Mucosa of descending colon (tissue), 3 donors: ENCODE results near the gene ZNF689. TPM values are rescaled to one million over a fixed set of nuclear protein-coding genes. Genes with fewer than 3 reads are reported as not detected.

Experiments used
- ATAC-seq: fragments of 200-7000 bp; cut with Tn5 transposase; one replicate; pipeline ENCODE4 v1.9.1; 2020; ENCODE audit warnings: mild to moderate bottlenecking, moderate library complexity
- DNase-seq, 3 donors: peaks; one replicate each; pipeline ENCODE4 v3.0.0-alpha.2; 2020
- H3K36me3 ChIP-seq: fragments of 200-600 bp; one replicate; pipeline ENCODE4 v1.8.0; 2021; ENCODE audit warnings: low read depth, mild to moderate bottlenecking
- H3K4me1 ChIP-seq: fragments of 200-600 bp; one replicate; pipeline ENCODE4 v1.8.0; 2021; ENCODE audit warnings: low read depth, mild to moderate bottlenecking
- H3K4me3 ChIP-seq: fragments of 200-600 bp; one replicate; pipeline ENCODE4 v1.8.0; 2021; ENCODE audit warnings: mild to moderate bottlenecking
- H3K9me3 ChIP-seq: fragments of 200-600 bp; one replicate; pipeline ENCODE4 v1.8.0; 2021; ENCODE audit warnings: mild to moderate bottlenecking
- CTCF ChIP-seq: fragments of 200-600 bp; IDR thresholded peaks from one replicate; pipeline ENCODE4 v1.8.0; 2022; ENCODE audit warnings: antibody characterized with exemption, mild to moderate bottlenecking
- intact Hi-C, 2 donors: fragments of 100-400 bp; cut with DNase I in 1 of 2; cut with micrococcal nuclease in 1 of 2; formaldehyde crosslinking; loops; one replicate each; pipeline versions ENCODE4 v1.11.0 to v1.11.1; 2022; cut with DNase I, micrococcal nuclease
- total RNA-seq, 3 donors: library from RNA; stranded (reverse); fragmentation: NEBNext Ultra II Directional in 2 of 3; extraction: Animal tissue kit (Norgen Biotek cat#: 25700) in 2 of 3; gene quantifications; one replicate each; pipeline versions ENCODE4 v1.2.1 to v1.2.4, GENCODE V29; 2021 to 2023
- donor health status: DM: no; HTN: no; CAD: no; lungs with moderate emphysema.
- donor health status: DM: no; HTN: no; CAD: no.
- donor health status: DM: no; HTN: yes; CAD: no.

Gene ZNF689
- total RNA-seq, 3 donors from 2014 or later, result 7.6 to 10.7 (median 10.5) TPM

DNA sequence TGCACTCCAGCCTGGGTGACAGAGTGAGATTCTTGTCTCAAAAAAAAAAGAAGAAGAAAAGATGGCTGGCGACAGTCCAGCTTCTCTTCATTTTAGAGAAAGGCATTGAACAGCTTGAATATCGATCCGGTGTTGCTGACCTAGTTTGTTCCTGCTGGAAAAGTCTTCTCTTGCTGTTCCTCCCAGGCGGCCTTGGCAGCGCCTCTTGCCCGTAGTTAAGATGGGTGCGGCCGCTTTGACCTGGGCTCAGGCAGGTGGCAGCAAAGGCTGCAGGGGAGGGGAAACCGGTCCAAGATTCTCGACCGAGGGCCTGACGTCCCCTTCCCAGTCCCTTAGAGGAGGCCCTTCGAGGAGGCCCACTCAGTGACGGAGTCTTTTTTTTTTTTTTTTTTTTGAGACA is 48.2 kb downstream of the ZNF689 start:
- H3K4me1 ChIP-seq, result peaks cover 9% of the 10 kb centered on the region
- no peaks in the 10 kb centered on the region for H3K36me3 ChIP-seq
- TF ChIP-seq CTCF, result no peak
- ATAC-seq (peak; percentile 26), DNase-seq (peak; percentile 70 to 79 (median 73))
- no peak overlapping the region for H3K4me3 ChIP-seq
- no peaks in the 10 kb centered on the region for H3K9me3 ChIP-seq
- intact Hi-C loops, result no loop called here

GRCh38 chr16:30561089-30561816 is 48.9 kb downstream of the ZNF689 start:
- Histone ChIP-seq H3K36me3 (no peaks in the 10 kb centered on the region), H3K9me3 (no peaks in the 10 kb centered on the region), H3K4me1 (peaks cover 16% of the 10 kb centered on the region), H3K4me3 (no peak overlapping the region)
- peak; percentile 3 for ATAC-seq
- DNase-seq, result peak; percentile 47 to 69 (median 69)
- intact Hi-C loops, result no loop called here
- no peak for TF ChIP-seq CTCF

GRCh38 chr16:30559690-30560089 is 50.5 kb downstream of the ZNF689 start:
- DNase-seq (no peak), ATAC-seq (no peak)
- intact Hi-C loops, result no loop called here
- no peaks in the 10 kb centered on the region for H3K9me3 ChIP-seq
- TF ChIP-seq CTCF, result no peak
- H3K36me3 ChIP-seq, result peaks cover 4% of the 10 kb centered on the region
- no peak overlapping the region for H3K4me3 ChIP-seq
- peaks cover 22% of the 10 kb centered on the region for H3K4me1 ChIP-seq

DNA sequence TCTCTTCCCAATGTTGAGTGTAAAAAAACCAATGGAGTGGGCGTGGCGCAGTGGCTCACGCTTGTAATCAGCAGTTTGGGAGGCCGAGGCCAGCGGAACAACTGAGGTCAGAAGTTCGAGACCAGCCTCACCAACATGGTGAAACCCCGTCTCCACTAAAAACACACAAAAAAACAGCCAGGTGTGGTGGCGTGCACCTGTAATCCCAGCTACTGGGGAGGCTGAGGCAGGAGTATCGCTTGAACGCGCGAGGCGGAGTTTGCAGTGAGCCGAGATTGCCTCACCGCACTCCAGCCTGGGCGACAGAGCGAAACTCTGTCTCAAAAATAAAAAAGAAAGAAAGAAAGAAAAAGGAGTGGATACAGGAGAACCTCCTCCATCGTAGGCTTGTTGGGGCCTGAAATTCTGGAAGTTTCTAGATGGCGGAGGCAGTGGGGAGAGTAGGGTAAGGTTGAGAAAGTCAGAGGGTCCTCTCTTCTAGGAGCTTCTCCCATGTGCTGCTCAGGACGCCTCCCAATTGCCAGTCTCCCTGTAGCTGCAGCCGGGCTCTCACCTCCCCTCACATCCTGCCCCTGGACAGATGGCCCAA is 51.3 kb downstream of the ZNF689 start:
- ATAC-seq (no peak), DNase-seq (no peak)
- no peak overlapping the region for H3K4me3 ChIP-seq
- intact Hi-C loops, result no loop called here
- H3K36me3 ChIP-seq, result peaks cover 4% of the 10 kb centered on the region
- H3K9me3 ChIP-seq, result no peaks in the 10 kb centered on the region
- no peak for TF ChIP-seq CTCF
- peaks cover 24% of the 10 kb centered on the region for H3K4me1 ChIP-seq

- DNase-seq, result peak; percentile 97 to 99 (median 98)
- H3K4me1 ChIP-seq, result peaks cover 31% of the 10 kb centered on the region
- intact Hi-C loops, result no loop called here
- peak within 1 kb of the TSS; percentile 74 for H3K4me3 ChIP-seq
- H3K36me3 ChIP-seq, result peaks cover 4% of the 10 kb centered on the region
- ATAC-seq, result peak; percentile 93
- TF ChIP-seq CTCF, result no peak
- H3K9me3 ChIP-seq, result no peaks in the 10 kb centered on the region
Observed at GRCh38 chr16:30557957-30558788, 52.0 kb downstream of the ZNF689 start, which contains the start of gene ZNF764. ZNF764 (minus strand) TSS chr16:30558374; CDS start chr16:30558182, 192 bp downstream.
